A549 (cell line): ENCODE data around the gene ST8SIA4.

ENCODE experiments used
- BCL3 ChIP-seq: fragments of >200 bp; sonication (Bioruptor Twin); formaldehyde crosslinking; IDR thresholded peaks from 3 replicates; pipeline ENCODE4 v1.6.1; 2016
- CTCF ChIP-seq: fragments of >200 bp; sonication (Bioruptor Twin); formaldehyde crosslinking; IDR thresholded peaks from 3 replicates; pipeline ENCODE4 v1.5.1; 2016
- SMC3 ChIP-seq: fragments of >200 bp; sonication (Bioruptor Twin); formaldehyde crosslinking; IDR thresholded peaks from 3 replicates; pipeline ENCODE4 v1.6.1; 2018; ENCODE audit warnings: inconsistent platforms

GRCh38 chr5:100796851-100797250 is 106.2 kb downstream of the ST8SIA4 start:
- TF ChIP-seq BCL3 (no peak), CTCF (no peak), SMC3 (no peak)
